GM18858 (cell line): Measurements from ENCODE around the gene FARSB.
A peak's percentile ranks its signal among the peaks of the same experiment; 100 is the strongest.

Source experiments
- ATAC-seq: cut with Tn5 transposase; IDR thresholded peaks from one replicate; pipeline ENCODE4 v1.9.1; 2021; ENCODE audit not compliant: unreplicated experiment

The FARSB gene

GRCh38 chr2:222668494-222669154 lies 12.7 kb upstream of the FARSB start:
- ATAC-seq = no peak

GRCh38 chr2:222663479-222663878 lies 7.6 kb upstream of the FARSB start:
- no peak for ATAC-seq

- ATAC-seq = peak; percentile 15
Observed at GRCh38 chr2:222656526-222657446, 894 bp upstream of the FARSB start.

GRCh38 chr2:222653280-222653679 lies 2.6 kb downstream of the FARSB start:
- ATAC-seq = no peak

- ATAC-seq = no peak
Observed at GRCh38 chr2:222652491-222653255, 3.2 kb downstream of the FARSB start.

- ATAC-seq = no peak
Observed at GRCh38 chr2:222651718-222652418, 4.0 kb downstream of the FARSB start.

GRCh38 chr2:222649801-222650200 lies 6.1 kb downstream of the FARSB start:
- ATAC-seq = no peak

GRCh38 chr2:222646008-222646407 lies 9.9 kb downstream of the FARSB start:
- no peak for ATAC-seq

GRCh38 chr2:222643134-222643533 lies 12.8 kb downstream of the FARSB start:
- no peak for ATAC-seq

GRCh38 chr2:222641336-222641735 lies 14.6 kb downstream of the FARSB start:
- ATAC-seq = no peak

GRCh38 chr2:222637067-222637466 lies 18.8 kb downstream of the FARSB start:
- ATAC-seq = no peak

- ATAC-seq = no peak
Observed at GRCh38 chr2:222635295-222635694, 20.6 kb downstream of the FARSB start.

- ATAC-seq = no peak
Observed at GRCh38 chr2:222627764-222628163, 28.1 kb downstream of the FARSB start.

GRCh38 chr2:222623756-222624309 lies 32.1 kb downstream of the FARSB start:
- ATAC-seq = no peak

GRCh38 chr2:222622910-222623309 lies 33.0 kb downstream of the FARSB start:
- ATAC-seq = no peak

- ATAC-seq = no peak
Observed at GRCh38 chr2:222621893-222622292, 34.0 kb downstream of the FARSB start.

GRCh38 chr2:222615320-222615719 lies 40.6 kb downstream of the FARSB start:
- ATAC-seq = no peak

GRCh38 chr2:222613715-222614331 lies 42.1 kb downstream of the FARSB start:
- peak; percentile 82 for ATAC-seq

GRCh38 chr2:222611684-222612083 lies 44.2 kb downstream of the FARSB start:
- no peak for ATAC-seq

- ATAC-seq = no peak
Observed at GRCh38 chr2:222610746-222611145, 45.1 kb downstream of the FARSB start.
